ENCODE results near the gene CXCL17. TPM values are rescaled to one million over a fixed set of nuclear protein-coding genes. Genes with fewer than 3 reads are reported as not detected.

The CXCL17 gene
- total RNA-seq, 1 experiment from 2014 or later: 1.1 TPM

GRCh38 chr19:42409477-42409876 lies 33.3 kb downstream of the CXCL17 start:
- no peak for DNase-seq
- H3K36me3 Mint-ChIP-seq (ENCODE audit: insufficient read depth, unreplicated experiment): peaks cover 6% of the 10 kb centered on the region
- intact Hi-C loops (cut with micrococcal nuclease; ENCODE audit: unreplicated experiment): no loop called here
- no peak overlapping the region for H3K4me3 Mint-ChIP-seq (ENCODE audit: unreplicated experiment)
- no TSS peak for BruUV-seq (replicated peaks)
- no peaks in the 10 kb centered on the region for H3K9me3 Mint-ChIP-seq (ENCODE audit: unreplicated experiment)
- no peaks in the 10 kb centered on the region for H3K27me3 Mint-ChIP-seq (ENCODE audit: insufficient read depth, unreplicated experiment)
- ChIA-PET CTCF (no interaction called here), POLR2A (no interaction called here)
- peaks cover 5% of the 10 kb centered on the region for H3K4me1 Mint-ChIP-seq (ENCODE audit: low read depth, unreplicated experiment)
- H3K4me1 ChIP-seq: no peaks in the 10 kb centered on the region
- H3K9me3 ChIP-seq: no peaks in the 10 kb centered on the region
- no peak overlapping the region for H3K27ac Mint-ChIP-seq (ENCODE audit: unreplicated experiment)
- no peak for TF ChIP-seq CTCF (IDR thresholded peaks at IDR 0.05; ENCODE audit: insufficient read depth in 1 of 2, low read depth in 1 of 2, low read length in 1 of 2, severe bottlenecking in 1 of 2, unreplicated experiment in 1 of 2)
- H3K36me3 ChIP-seq (ENCODE audit: control insufficient read depth, insufficient read depth, low read length): no peaks in the 10 kb centered on the region
- H3K4me3 ChIP-seq (ENCODE audit: low read depth, low read length): no peak overlapping the region
- no peaks in the 10 kb centered on the region for H3K27me3 ChIP-seq (replicated peaks; ENCODE audit: control insufficient read depth, insufficient read depth, low read length)

GRCh38 chr19:42407816-42408175 lies 35.0 kb downstream of the CXCL17 start:
- no peaks in the 10 kb centered on the region for H3K9me3 ChIP-seq
- CTCF ChIA-PET: interaction anchor here (0.6 to 0.7 kb wide), 2 partner anchors 121 to 548 kb away, joined by 4 to 5 read pairs; no protein-coding TSS in a partner anchor
- BruUV-seq (replicated peaks): no TSS peak
- H3K4me1 ChIP-seq: no peaks in the 10 kb centered on the region
- intact Hi-C loops (cut with micrococcal nuclease; ENCODE audit: unreplicated experiment): no loop called here
- Mint-ChIP-seq H3K27ac (ENCODE audit: unreplicated experiment) (no peak overlapping the region), H3K9me3 (ENCODE audit: unreplicated experiment) (no peaks in the 10 kb centered on the region), H3K4me3 (ENCODE audit: unreplicated experiment) (no peak overlapping the region), H3K4me1 (ENCODE audit: low read depth, unreplicated experiment) (peaks cover 5% of the 10 kb centered on the region), H3K36me3 (ENCODE audit: insufficient read depth, unreplicated experiment) (peaks cover 10% of the 10 kb centered on the region), H3K27me3 (ENCODE audit: insufficient read depth, unreplicated experiment) (no peaks in the 10 kb centered on the region)
- no peak for DNase-seq
- POLR2A ChIA-PET: no interaction called here
- no peak overlapping the region for H3K4me3 ChIP-seq (ENCODE audit: low read depth, low read length)
- TF ChIP-seq CTCF (IDR thresholded peaks at IDR 0.05; ENCODE audit: insufficient read depth in 1 of 2, low read depth in 1 of 2, low read length in 1 of 2, severe bottlenecking in 1 of 2, unreplicated experiment in 1 of 2): no peak
- H3K36me3 ChIP-seq (ENCODE audit: control insufficient read depth, insufficient read depth, low read length): no peaks in the 10 kb centered on the region; the same call in 1 of the 2 replicates
- H3K27me3 ChIP-seq (replicated peaks; ENCODE audit: control insufficient read depth, insufficient read depth, low read length): no peaks in the 10 kb centered on the region

GRCh38 chr19:42407085-42407815 lies 35.5 kb downstream of the CXCL17 start:
- DNase-seq: no peak
- H3K27me3 Mint-ChIP-seq (ENCODE audit: insufficient read depth, unreplicated experiment): no peaks in the 10 kb centered on the region
- H3K9me3 Mint-ChIP-seq (ENCODE audit: unreplicated experiment): no peaks in the 10 kb centered on the region
- BruUV-seq (replicated peaks): no TSS peak
- H3K4me3 Mint-ChIP-seq (ENCODE audit: unreplicated experiment): no peak overlapping the region
- H3K36me3 Mint-ChIP-seq (ENCODE audit: insufficient read depth, unreplicated experiment): peaks cover 12% of the 10 kb centered on the region
- ChIA-PET CTCF (interaction anchor here (0.6 to 1.0 kb wide), 3 partner anchors 11 to 548 kb away, joined by 3 to 4 read pairs (median 3); no protein-coding TSS in a partner anchor), POLR2A (interaction anchor here (0.9 kb wide), 1 partner anchor 10 kb away, joined by 3 read pairs; no protein-coding TSS in a partner anchor)
- TF ChIP-seq CTCF (IDR thresholded peaks at IDR 0.05; ENCODE audit: insufficient read depth in 1 of 2, low read depth in 1 of 2, low read length in 1 of 2, severe bottlenecking in 1 of 2, unreplicated experiment in 1 of 2): no peak
- Histone ChIP-seq H3K4me3 (ENCODE audit: low read depth, low read length) (no peak overlapping the region), H3K27me3 (replicated peaks; ENCODE audit: control insufficient read depth, insufficient read depth, low read length) (no peaks in the 10 kb centered on the region), H3K36me3 (ENCODE audit: control insufficient read depth, insufficient read depth, low read length) (no peaks in the 10 kb centered on the region; the same call in 1 of the 2 replicates), H3K9me3 (no peaks in the 10 kb centered on the region), H3K4me1 (no peaks in the 10 kb centered on the region)
- H3K4me1 Mint-ChIP-seq (ENCODE audit: low read depth, unreplicated experiment): peaks cover 4% of the 10 kb centered on the region
- no peak overlapping the region for H3K27ac Mint-ChIP-seq (ENCODE audit: unreplicated experiment)
- intact Hi-C loops (cut with micrococcal nuclease; ENCODE audit: unreplicated experiment): no loop called here

Data from Caco-2 (cell line).